Measurements from ENCODE around the gene CPSF7.

The CPSF7 gene

DNA sequence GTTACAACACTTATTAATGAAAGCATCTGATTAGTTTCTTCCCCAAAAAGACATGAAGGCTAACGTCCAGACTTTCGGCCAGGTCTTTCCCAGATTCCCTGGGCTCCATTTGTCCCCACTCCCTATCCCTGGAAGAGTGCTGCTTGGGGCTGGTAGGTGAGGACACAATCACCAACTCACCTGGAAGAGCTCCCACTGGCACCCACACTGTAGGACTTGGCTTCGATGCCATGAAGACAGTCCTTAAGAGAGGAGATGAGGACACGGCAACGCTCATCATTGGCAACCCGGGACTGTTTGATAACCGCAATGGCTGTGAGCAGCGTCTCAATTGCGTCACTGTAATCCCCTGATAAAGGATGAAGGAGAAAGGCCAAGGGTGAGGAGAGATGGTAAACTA, 18.2 kb downstream of the CPSF7 start:
- no peak overlapping the region for H3K4me3 ChIP-seq (replicated peaks in 1 of 2; ENCODE audit: low read depth in 2 of 2, low read length in 2 of 2)
- TF ChIP-seq, protein P1, sequence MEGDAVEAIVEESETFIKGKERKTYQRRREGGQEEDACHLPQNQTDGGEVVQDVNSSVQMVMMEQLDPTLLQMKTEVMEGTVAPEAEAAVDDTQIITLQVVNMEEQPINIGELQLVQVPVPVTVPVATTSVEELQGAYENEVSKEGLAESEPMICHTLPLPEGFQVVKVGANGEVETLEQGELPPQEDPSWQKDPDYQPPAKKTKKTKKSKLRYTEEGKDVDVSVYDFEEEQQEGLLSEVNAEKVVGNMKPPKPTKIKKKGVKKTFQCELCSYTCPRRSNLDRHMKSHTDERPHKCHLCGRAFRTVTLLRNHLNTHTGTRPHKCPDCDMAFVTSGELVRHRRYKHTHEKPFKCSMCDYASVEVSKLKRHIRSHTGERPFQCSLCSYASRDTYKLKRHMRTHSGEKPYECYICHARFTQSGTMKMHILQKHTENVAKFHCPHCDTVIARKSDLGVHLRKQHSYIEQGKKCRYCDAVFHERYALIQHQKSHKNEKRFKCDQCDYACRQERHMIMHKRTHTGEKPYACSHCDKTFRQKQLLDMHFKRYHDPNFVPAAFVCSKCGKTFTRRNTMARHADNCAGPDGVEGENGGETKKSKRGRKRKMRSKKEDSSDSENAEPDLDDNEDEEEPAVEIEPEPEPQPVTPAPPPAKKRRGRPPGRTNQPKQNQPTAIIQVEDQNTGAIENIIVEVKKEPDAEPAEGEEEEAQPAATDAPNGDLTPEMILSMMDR (IDR thresholded peaks at IDR 0.05; ENCODE audit: low read depth, low read length): no peak
- DNase-seq (ENCODE audit: low read depth in 2 of 2): no peak

DNA sequence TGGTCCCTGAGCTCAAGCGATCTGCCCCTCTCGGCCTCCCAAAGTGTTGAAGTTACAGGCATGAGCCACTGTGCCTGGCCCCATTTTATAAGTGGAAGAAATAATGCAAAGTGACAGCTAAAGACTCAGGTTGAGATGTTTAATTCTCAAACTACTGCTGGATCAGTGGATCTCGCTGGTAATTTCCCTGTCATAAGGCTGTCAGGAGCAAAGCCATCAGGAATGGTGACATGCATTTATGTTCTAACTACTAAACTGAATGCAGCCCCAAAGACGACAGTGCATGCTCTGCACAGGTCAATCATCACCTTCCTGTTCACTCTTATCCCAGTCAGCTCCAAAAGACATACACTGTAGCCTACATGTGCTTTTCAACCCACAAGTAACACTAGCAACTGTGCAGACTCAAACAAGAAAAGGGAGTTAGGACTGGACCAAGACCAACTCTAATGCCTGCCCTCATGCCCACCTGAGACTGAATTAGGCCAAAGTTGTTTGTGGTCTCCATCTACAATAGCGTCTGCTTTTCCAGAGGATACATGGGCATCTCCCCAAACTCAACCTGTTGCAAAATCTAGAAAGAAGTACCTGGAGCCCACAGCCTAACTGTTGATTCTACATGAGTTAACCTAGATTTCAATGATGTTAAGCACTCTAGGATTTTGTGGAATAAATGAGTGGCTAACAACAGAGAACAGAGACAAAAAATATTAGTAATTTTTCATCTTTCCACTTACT, 22.6 kb downstream of the CPSF7 start:
- no peak overlapping the region for H3K4me3 ChIP-seq (replicated peaks in 1 of 2; ENCODE audit: low read depth in 2 of 2, low read length in 2 of 2)
- no peak for DNase-seq (ENCODE audit: low read depth in 2 of 2)
- TF ChIP-seq, protein P1 (IDR thresholded peaks at IDR 0.05; ENCODE audit: low read depth, low read length): no peak

DNA sequence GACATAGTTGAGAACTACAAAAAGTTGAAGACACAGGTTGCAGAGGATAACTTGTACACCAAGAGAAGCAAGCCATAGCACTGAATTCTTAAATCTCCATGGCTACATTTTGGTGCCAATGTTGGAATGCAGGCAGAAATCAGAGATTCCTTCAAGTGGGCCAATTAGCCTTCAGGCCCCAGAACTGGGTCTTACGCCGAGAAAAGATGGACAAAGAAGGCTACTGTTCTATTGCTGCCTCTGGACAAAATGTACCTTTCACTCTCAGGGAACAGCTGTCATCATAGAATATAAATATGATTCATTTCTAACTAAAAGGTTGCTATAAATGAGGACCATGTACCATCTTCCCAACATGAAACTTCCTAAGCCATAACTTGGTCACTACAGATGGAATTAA, 23.7 kb downstream of the CPSF7 start:
- DNase-seq (ENCODE audit: low read depth in 2 of 2): no peak
- no peak overlapping the region for H3K4me3 ChIP-seq (replicated peaks in 1 of 2; ENCODE audit: low read depth in 2 of 2, low read length in 2 of 2)
- TF ChIP-seq, protein P1 (IDR thresholded peaks at IDR 0.05; ENCODE audit: low read depth, low read length): no peak

DNA sequence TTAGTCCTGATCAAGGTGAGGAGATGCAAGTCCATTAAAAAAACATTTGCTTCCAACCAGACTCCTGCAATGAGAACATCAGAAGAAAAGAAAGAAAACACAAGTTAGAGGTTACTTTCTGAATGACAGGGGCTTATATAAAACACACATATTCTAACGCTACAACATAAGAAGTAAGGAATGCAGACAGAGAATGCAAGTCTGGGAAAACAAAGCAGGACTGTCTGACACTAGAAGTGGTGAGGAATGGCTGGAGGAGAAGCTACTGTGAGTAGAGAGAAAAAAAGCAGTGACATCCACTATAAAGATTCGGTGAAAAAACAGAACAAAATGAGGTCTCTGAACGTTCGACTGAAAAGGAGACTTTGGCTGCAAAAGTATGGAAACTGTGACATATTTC, 25.1 kb downstream of the CPSF7 start:
- DNase-seq (ENCODE audit: low read depth in 2 of 2): no peak
- H3K4me3 ChIP-seq (replicated peaks in 1 of 2; ENCODE audit: low read depth in 2 of 2, low read length in 2 of 2): no peak overlapping the region
- TF ChIP-seq, protein P1 (IDR thresholded peaks at IDR 0.05; ENCODE audit: low read depth, low read length): no peak

DNA sequence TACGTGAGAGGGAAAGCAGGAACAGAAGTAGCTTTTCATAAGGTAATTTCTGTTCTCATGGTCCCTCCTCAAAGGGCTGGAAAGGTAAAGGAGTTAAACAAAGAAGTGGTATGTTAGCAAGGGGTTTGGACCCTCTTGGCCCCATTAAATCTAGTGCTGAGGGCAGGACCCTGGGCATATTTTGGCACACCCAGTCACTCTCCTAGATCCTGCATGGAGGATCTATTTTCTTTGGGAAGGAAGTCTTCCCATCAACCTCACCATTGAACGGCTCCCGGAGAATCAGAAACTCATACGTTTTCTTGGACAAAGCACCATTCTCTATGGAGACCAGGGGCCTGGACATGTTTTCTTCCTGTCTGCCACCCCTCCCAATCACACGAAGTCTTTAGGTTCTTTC, 25.7 kb downstream of the CPSF7 start:
- TF ChIP-seq, protein P1 (IDR thresholded peaks at IDR 0.05; ENCODE audit: low read depth, low read length): no peak
- H3K4me3 ChIP-seq (replicated peaks in 1 of 2; ENCODE audit: low read depth in 2 of 2, low read length in 2 of 2): no peak overlapping the region
- no peak for DNase-seq (ENCODE audit: low read depth in 2 of 2)

DNA sequence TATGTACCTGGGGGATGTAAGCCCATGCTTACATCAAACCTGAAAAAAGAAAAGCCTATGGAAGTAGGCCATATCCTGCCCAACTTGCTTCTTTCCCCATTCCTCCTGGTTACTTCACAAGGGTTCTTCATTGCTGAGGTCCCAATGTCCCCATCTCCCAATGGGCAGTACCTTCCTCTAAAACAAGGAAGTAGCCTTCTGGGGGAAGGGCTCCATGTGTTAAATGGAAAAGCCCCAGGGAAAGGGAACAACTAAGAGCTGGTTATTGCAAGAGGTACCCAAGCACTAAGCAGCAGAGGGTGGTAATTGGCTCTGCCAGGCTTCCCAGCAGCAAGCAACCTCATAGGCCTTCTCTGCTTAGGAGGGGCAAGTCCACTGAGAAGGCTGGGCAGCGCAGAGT, 26.1 kb downstream of the CPSF7 start:
- no peak overlapping the region for H3K4me3 ChIP-seq (replicated peaks in 1 of 2; ENCODE audit: low read depth in 2 of 2, low read length in 2 of 2)
- DNase-seq (ENCODE audit: low read depth in 2 of 2): no peak
- TF ChIP-seq, protein P1 (IDR thresholded peaks at IDR 0.05; ENCODE audit: low read depth, low read length): no peak

DNA sequence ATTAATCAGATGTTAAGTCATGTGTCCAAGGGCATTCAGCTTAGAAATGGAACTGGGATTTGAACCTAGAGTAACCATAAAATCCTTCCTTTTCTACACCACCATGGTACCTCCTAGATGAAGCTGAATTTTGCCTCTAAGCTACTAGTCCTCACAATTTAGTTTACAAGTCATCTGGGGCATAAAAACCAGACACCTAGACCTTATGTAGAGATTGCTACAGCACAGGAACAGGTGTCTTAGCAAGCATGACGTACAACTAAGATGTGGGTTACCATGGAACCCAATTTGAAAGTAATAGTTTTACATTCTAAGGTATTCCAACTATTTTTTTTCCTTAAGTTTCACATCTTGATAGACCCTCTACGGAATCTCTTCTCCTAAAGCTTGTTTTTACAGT, 28.2 kb downstream of the CPSF7 start:
- TF ChIP-seq, protein P1 (IDR thresholded peaks at IDR 0.05; ENCODE audit: low read depth, low read length): no peak
- DNase-seq (ENCODE audit: low read depth in 2 of 2): no peak
- no peak overlapping the region for H3K4me3 ChIP-seq (replicated peaks in 1 of 2; ENCODE audit: low read depth in 2 of 2, low read length in 2 of 2)

Measured in cardiac fibroblast (primary cell).